ENCODE results near the gene ZNF511.

DNA sequence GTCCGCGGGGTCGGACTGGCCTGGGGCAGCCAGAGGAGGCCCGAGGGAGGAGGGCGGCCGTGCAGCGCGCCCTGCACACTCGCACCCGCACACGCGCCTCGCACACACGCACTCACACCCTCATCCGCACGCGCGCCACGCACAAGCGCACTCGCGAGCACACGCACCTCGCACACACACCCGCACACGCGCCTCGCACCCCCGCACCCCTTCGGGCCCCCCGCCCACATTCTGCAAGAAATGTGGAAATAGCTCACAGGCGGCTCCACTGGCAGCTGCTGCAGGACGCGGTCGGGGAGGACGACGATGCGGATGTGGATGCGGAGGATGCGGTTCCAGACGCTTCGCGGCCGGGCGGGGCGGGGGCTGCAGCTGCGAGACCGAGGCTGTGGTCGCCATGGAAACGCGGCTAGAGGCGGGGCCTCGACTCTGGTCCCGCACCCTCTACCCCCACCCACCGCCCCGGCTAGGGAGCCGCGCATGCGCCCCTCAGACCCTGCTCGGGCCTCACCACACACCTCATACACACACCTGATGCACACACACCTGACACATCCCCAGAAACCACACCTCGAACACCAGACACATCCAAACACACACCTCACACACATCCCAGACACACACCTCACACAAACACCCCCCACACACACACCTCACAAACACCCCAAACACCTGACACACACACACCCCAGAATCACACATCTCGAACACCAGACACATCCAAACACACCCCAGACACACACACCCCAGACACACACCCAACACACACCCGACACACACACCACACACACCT is 28.1 kb downstream of the ZNF511 start, which contains the start of gene CALY:
- peak; percentile 44 for TF ChIP-seq POLR2AphosphoS5 (IDR thresholded peaks at IDR 0.05)
- TF ChIP-seq, protein P1, sequence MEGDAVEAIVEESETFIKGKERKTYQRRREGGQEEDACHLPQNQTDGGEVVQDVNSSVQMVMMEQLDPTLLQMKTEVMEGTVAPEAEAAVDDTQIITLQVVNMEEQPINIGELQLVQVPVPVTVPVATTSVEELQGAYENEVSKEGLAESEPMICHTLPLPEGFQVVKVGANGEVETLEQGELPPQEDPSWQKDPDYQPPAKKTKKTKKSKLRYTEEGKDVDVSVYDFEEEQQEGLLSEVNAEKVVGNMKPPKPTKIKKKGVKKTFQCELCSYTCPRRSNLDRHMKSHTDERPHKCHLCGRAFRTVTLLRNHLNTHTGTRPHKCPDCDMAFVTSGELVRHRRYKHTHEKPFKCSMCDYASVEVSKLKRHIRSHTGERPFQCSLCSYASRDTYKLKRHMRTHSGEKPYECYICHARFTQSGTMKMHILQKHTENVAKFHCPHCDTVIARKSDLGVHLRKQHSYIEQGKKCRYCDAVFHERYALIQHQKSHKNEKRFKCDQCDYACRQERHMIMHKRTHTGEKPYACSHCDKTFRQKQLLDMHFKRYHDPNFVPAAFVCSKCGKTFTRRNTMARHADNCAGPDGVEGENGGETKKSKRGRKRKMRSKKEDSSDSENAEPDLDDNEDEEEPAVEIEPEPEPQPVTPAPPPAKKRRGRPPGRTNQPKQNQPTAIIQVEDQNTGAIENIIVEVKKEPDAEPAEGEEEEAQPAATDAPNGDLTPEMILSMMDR (IDR thresholded peaks at IDR 0.05; ENCODE audit: poor library complexity, severe bottlenecking), result no peak

Data from neural cell (in vitro differentiated cells).